ENCODE measurements around the gene KIRREL3. TPM values are rescaled to one million over a fixed set of nuclear protein-coding genes. Genes with fewer than 3 reads are reported as not detected.

KIRREL3 gene
- polyA plus RNA-seq, 1 of the 3 experiments (the other 2 are of a cell fraction) = 3.7 TPM

DNA sequence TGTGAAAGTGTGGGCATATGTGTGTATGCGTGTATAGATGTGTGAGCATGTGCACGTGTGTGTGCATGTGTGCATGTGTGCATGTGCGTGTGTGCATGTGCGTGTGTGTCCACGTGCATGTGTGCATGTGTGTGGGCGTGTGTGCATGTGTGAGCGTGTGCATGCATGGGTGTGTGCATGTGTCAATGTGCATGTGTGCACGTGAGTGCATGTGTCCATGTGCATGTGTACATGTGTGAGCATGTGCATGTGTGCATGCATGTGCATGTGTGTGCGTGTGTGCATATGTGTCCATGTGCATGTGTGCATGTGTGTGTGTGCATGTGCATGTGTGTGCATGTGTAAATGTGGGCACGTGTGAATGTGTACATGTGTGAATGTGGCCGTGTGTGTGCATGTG lies 549.8 kb downstream of the KIRREL3 start:
- CTCF ChIA-PET = no interaction called here
- Histone ChIP-seq H3K9me2 (no peaks in the 10 kb centered on the region), H3K27me3 (ENCODE audit: insufficient read depth) (no peaks in the 10 kb centered on the region), H3K36me3 (replicated peaks in 1 of 2; ENCODE audit: control insufficient read depth in 1 of 2, insufficient read depth in 2 of 2, low read length in 1 of 2) (no peaks in the 10 kb centered on the region), H3K4me2 (no peak overlapping the region), H3K9ac (no peak overlapping the region), H3K79me2 (ENCODE audit: insufficient read depth) (no peaks in the 10 kb centered on the region), H3F3A (replicated peaks; ENCODE audit: insufficient read depth) (peaks cover 22% of the 10 kb centered on the region), H3K4me3 (ENCODE audit: low read depth in 2 of 2, low read length in 1 of 2) (no peak overlapping the region), H3K27ac (ENCODE audit: low read depth in 2 of 2, low read length in 1 of 2) (no peak overlapping the region), H4K20me1 (ENCODE audit: insufficient read depth) (no peaks in the 10 kb centered on the region), H2AFZ (ENCODE audit: low read depth) (no peak overlapping the region), H3K4me1 (ENCODE audit: control insufficient read depth in 1 of 2, insufficient read depth in 2 of 2, low read depth in 1 of 2, low read length in 1 of 2) (peaks cover 0 to 14% of the 10 kb centered on the region in 2 experiments; a peak in 1 of 4 replicates), H3K9me3 (no peaks in the 10 kb centered on the region)
- WGBS (ENCODE audit: low lambda C conversion rate) = 63% methylated on average over 11 of the region's 11 CpGs
- POLR2A ChIA-PET = no interaction called here
- DNase-seq = no peak
- TF ChIP-seq RAD21 (IDR thresholded peaks at IDR 0.05; ENCODE audit: low read length) (no peak), MXI1 (IDR thresholded peaks at IDR 0.05; ENCODE audit: low read depth, low read length) (no peak), CHD2 (IDR thresholded peaks at IDR 0.05; ENCODE audit: low read length, partially characterized antibody) (no peak), MEF2A (IDR thresholded peaks at IDR 0.05; ENCODE audit: borderline replicate concordance, low read depth) (no peak), FOSL2 (IDR thresholded peaks at IDR 0.05; ENCODE audit: borderline replicate concordance, low read depth) (no peak), EP300 (IDR thresholded peaks at IDR 0.05; ENCODE audit: borderline replicate concordance in 1 of 2, low read depth in 1 of 2, low read length in 1 of 2) (no peak), RCOR1 (IDR thresholded peaks at IDR 0.05; ENCODE audit: low read length) (no peak), NFIC (IDR thresholded peaks at IDR 0.05; ENCODE audit: borderline replicate concordance) (no peak), YY1 (IDR thresholded peaks at IDR 0.05; ENCODE audit: low read depth) (no peak), TEAD4 (IDR thresholded peaks at IDR 0.05; ENCODE audit: borderline replicate concordance, insufficient read depth) (no peak), GABPA (IDR thresholded peaks at IDR 0.05; ENCODE audit: low read depth) (no peak), IRF3 (IDR thresholded peaks at IDR 0.05; ENCODE audit: low read depth, low read length) (no peak), JUND (IDR thresholded peaks at IDR 0.05) (no peak), CTCF (IDR thresholded peaks at IDR 0.05) (no peak), POLR2AphosphoS5 (IDR thresholded peaks at IDR 0.05; ENCODE audit: low read depth, low read length) (no peak), EZH2phosphoT487 (IDR thresholded peaks at IDR 0.05; ENCODE audit: borderline replicate concordance, low read depth) (no peak)
- TF ChIP-seq, protein P1, sequence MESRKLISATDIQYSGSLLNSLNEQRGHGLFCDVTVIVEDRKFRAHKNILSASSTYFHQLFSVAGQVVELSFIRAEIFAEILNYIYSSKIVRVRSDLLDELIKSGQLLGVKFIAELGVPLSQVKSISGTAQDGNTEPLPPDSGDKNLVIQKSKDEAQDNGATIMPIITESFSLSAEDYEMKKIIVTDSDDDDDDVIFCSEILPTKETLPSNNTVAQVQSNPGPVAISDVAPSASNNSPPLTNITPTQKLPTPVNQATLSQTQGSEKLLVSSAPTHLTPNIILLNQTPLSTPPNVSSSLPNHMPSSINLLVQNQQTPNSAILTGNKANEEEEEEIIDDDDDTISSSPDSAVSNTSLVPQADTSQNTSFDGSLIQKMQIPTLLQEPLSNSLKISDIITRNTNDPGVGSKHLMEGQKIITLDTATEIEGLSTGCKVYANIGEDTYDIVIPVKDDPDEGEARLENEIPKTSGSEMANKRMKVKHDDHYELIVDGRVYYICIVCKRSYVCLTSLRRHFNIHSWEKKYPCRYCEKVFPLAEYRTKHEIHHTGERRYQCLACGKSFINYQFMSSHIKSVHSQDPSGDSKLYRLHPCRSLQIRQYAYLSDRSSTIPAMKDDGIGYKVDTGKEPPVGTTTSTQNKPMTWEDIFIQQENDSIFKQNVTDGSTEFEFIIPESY (IDR thresholded peaks at IDR 0.05; ENCODE audit: borderline replicate concordance, low read depth) = no peak
- TF ChIP-seq, protein P2, sequence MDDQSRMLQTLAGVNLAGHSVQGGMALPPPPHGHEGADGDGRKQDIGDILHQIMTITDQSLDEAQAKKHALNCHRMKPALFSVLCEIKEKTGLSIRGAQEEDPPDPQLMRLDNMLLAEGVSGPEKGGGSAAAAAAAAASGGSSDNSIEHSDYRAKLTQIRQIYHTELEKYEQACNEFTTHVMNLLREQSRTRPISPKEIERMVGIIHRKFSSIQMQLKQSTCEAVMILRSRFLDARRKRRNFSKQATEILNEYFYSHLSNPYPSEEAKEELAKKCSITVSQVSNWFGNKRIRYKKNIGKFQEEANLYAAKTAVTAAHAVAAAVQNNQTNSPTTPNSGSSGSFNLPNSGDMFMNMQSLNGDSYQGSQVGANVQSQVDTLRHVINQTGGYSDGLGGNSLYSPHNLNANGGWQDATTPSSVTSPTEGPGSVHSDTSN (IDR thresholded peaks at IDR 0.05) = no peak
- TF ChIP-seq, protein P3, sequence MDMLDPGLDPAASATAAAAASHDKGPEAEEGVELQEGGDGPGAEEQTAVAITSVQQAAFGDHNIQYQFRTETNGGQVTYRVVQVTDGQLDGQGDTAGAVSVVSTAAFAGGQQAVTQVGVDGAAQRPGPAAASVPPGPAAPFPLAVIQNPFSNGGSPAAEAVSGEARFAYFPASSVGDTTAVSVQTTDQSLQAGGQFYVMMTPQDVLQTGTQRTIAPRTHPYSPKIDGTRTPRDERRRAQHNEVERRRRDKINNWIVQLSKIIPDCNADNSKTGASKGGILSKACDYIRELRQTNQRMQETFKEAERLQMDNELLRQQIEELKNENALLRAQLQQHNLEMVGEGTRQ (IDR thresholded peaks at IDR 0.05; ENCODE audit: borderline replicate concordance, low read depth, low read length) = no peak

Measured in SK-N-SH (cell line).